Ishikawa (cell line): ENCODE measurements around the gene IFNL1.

Experiments used
- CEBPB ChIP-seq: IDR thresholded peaks from 2 replicates; pipeline ENCODE4 v1.6.1; 2012
- CREB1 ChIP-seq: IDR thresholded peaks from 2 replicates; pipeline ENCODE4 v1.6.1; 2012; ENCODE audit warnings: low read depth
- EGR1 ChIP-seq: IDR thresholded peaks from 2 replicates; pipeline ENCODE4 v1.6.1; 2012
- EP300 ChIP-seq: IDR thresholded peaks from 2 replicates; pipeline ENCODE4 v1.6.1; 2012; ENCODE audit warnings: borderline replicate concordance
- FOXM1 ChIP-seq: IDR thresholded peaks from 2 replicates; pipeline ENCODE4 v1.6.1; 2012; ENCODE audit warnings: low read depth, borderline replicate concordance
- MAX ChIP-seq: IDR thresholded peaks from 2 replicates; pipeline ENCODE4 v1.6.1; 2012
- NFIC ChIP-seq: IDR thresholded peaks from 2 replicates; pipeline ENCODE4 v1.6.1; 2012
- RAD21 ChIP-seq: IDR thresholded peaks from 2 replicates; pipeline ENCODE4 v1.6.1; 2012; ENCODE audit warnings: low read depth
- REST ChIP-seq: IDR thresholded peaks from 2 replicates; pipeline ENCODE4 v1.6.1; 2012; ENCODE audit warnings: low read depth, mild to moderate bottlenecking
- TAF1 ChIP-seq: IDR thresholded peaks from 2 replicates; pipeline ENCODE4 v1.6.1; 2012; ENCODE audit warnings: low read depth, mild to moderate bottlenecking
- TCF12 ChIP-seq: IDR thresholded peaks from 2 replicates; pipeline ENCODE4 v1.6.1; 2012; ENCODE audit warnings: low read depth
- TEAD4 ChIP-seq: IDR thresholded peaks from 2 replicates; pipeline ENCODE4 v1.6.1; 2012
- YY1 ChIP-seq: IDR thresholded peaks from 2 replicates; pipeline ENCODE4 v1.6.1; 2012; ENCODE audit warnings: low read depth
- ZBTB7A ChIP-seq: IDR thresholded peaks from 2 replicates; pipeline ENCODE4 v1.6.1; 2012; ENCODE audit warnings: low read depth

GRCh38 chr19:39282021-39282420 lies 14.2 kb upstream of the IFNL1 start:
- TF ChIP-seq FOXM1 (no peak), EP300 (no peak), YY1 (no peak), CREB1 (no peak), TEAD4 (no peak), RAD21 (no peak), TAF1 (no peak), NFIC (no peak), REST (no peak), CEBPB (no peak), ZBTB7A (no peak), EGR1 (no peak), MAX (no peak), TCF12 (no peak)
